Fibroblast of the aortic adventitia (primary cell): ENCODE measurements around the gene RPRD2. TPM values are rescaled to one million over a fixed set of nuclear protein-coding genes. Genes with fewer than 3 reads are reported as not detected.

ENCODE experiments used
- DNase-seq: peaks from one replicate; pipeline ENCODE4 v3.0.0-alpha.2; 2010; ENCODE audit warnings: low read depth
- H3K4me3 ChIP-seq: 2 replicates; pipeline ENCODE4 v1.5.1; 2011; ENCODE audit warnings: low read depth, mild to moderate bottlenecking, control low read depth, low read length, moderate library complexity
- total RNA-seq: library from RNA; depleted of rRNA; stranded (reverse); fragments of >200 nt; gene quantifications from 2 replicates; pipeline ENCODE4 v1.2.3, GENCODE V29; 2012; ENCODE audit warnings: low replicate concordance
- TF ChIP-seq, protein P1 (sequence below): IDR thresholded peaks from 2 replicates; pipeline ENCODE4 v1.5.1; 2011; ENCODE audit warnings: mild to moderate bottlenecking, low read length, control low read depth, inconsistent platforms; ENCODE audit not compliant: insufficient read depth

Gene RPRD2
- total RNA-seq, 1 donor = 19.3 TPM

GRCh38 chr1:150352866-150353265, 11.1 kb upstream of the RPRD2 start:
- no peak for DNase-seq

GRCh38 chr1:150362721-150363425, 1.1 kb upstream of the RPRD2 start:
- peak overlapping the region; percentile 75 for H3K4me3 ChIP-seq
- TF ChIP-seq, protein P1, sequence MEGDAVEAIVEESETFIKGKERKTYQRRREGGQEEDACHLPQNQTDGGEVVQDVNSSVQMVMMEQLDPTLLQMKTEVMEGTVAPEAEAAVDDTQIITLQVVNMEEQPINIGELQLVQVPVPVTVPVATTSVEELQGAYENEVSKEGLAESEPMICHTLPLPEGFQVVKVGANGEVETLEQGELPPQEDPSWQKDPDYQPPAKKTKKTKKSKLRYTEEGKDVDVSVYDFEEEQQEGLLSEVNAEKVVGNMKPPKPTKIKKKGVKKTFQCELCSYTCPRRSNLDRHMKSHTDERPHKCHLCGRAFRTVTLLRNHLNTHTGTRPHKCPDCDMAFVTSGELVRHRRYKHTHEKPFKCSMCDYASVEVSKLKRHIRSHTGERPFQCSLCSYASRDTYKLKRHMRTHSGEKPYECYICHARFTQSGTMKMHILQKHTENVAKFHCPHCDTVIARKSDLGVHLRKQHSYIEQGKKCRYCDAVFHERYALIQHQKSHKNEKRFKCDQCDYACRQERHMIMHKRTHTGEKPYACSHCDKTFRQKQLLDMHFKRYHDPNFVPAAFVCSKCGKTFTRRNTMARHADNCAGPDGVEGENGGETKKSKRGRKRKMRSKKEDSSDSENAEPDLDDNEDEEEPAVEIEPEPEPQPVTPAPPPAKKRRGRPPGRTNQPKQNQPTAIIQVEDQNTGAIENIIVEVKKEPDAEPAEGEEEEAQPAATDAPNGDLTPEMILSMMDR = no peak
- no peak for DNase-seq

More at GRCh38 chr1:150352866-150353265, 11.1 kb upstream of the RPRD2 start:
- TF ChIP-seq, protein P1 = no peak
- H3K4me3 ChIP-seq = no peak overlapping the region

DNA sequence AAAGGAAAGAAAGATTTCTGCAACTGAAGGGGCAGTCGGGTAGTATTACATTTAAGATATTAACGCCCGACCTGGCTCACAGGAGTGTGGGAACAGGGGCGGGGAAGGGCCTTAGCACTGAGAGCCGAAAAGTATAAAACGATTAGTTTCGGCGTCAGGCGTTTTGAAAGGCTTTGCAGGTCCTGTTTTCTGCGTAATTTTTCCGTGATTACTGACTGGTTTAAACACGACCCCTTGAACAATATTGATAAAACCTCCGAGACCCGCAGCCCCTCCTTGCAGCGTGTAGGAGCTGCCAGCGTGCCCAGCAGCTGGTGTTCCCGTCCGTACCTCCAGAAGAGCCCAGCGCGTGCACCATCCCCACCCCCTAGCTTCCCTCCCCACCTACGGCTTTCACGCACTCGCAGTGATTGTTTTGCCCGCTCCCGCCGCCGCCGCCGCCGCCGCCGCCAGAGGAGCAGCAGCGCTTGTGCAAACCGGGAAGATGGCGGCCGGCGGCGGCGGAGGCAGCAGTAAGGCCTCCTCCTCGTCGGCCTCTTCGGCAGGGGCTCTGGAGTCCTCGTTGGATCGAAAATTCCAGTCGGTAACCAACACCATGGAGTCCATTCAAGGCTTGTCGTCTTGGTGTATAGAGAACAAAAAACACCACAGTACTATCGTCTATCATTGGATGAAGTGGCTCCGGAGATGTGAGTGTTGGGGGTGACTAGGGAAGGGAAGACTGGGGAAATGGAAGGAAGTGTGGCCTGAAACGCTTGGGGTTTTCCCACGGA, 470 bp downstream of the RPRD2 start:
- TF ChIP-seq, protein P1 = no peak
- peak overlapping the region; percentile 82 for H3K4me3 ChIP-seq
- peak; percentile 64 for DNase-seq

GRCh38 chr1:150365941-150366340, 2.0 kb downstream of the RPRD2 start:
- H3K4me3 ChIP-seq = peak overlapping the region; percentile 82
- DNase-seq = peak; percentile 16
- TF ChIP-seq, protein P1 = no peak

- DNase-seq = peak; percentile 20
- peak overlapping the region; percentile 82 for H3K4me3 ChIP-seq
- TF ChIP-seq, protein P1 = no peak
Measured at GRCh38 chr1:150366416-150367296, 2.7 kb downstream of the RPRD2 start.

GRCh38 chr1:150371110-150371509, 7.2 kb downstream of the RPRD2 start:
- no peak for DNase-seq
- H3K4me3 ChIP-seq = no peak overlapping the region
- TF ChIP-seq, protein P1 = no peak
